ENCODE results near the gene LIN37. TPM values are rescaled to one million over a fixed set of nuclear protein-coding genes. Genes with fewer than 3 reads are reported as not detected.

Gene LIN37
- total and polyA plus RNA-seq, 2 of the 13 experiments (the other 11 are each of a cell fraction or from before 2014, with no cell fraction given), result 6.3 to 8.7 TPM

DNA sequence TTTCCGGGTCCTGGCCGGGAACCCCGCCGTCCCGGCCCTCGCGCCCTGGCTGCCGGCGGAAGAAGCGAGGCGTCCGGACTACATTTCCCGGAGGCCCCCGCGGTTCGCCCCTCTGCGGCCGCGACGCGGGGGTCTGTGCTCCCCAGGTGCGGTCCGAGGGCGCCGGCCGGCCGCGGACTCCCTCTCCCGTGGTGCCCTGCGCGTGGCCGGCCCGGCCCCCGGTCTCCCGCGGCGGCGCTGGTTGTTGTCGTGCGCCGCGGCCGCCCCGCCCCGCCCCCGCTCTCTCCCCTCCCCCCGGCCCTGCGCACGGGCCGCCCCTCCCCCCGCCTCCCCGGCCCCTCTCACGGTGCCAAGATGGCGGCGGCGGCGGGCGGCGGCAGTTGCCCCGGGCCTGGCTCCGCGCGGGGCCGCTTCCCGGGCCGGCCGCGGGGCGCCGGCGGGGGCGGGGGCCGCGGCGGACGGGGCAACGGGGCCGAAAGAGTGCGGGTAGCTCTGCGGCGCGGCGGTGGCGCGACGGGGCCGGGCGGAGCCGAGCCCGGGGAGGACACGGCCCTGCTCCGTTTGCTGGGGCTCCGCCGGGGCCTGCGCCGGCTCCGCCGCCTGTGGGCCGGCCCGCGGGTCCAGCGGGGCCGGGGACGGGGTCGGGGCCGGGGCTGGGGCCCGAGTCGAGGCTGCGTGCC is 30.6 kb upstream of the LIN37 start, which contains the start of gene KMT2B (continued):
- TF ChIP-seq ZKSCAN5 (CRISPR knock-in tag; IDR thresholded peaks at IDR 0.05) (no peak), HES4 (CRISPR knock-in tag; IDR thresholded peaks at IDR 0.05; ENCODE audit: borderline replicate concordance) (no peak), TEAD2 (CRISPR knock-in tag; IDR thresholded peaks at IDR 0.05) (no peak), GATAD1 (CRISPR knock-in tag; IDR thresholded peaks at IDR 0.05) (peak; percentile 17; the same call in 1 of the 2 replicates), ZNF83 (CRISPR knock-in tag; IDR thresholded peaks at IDR 0.05; ENCODE audit: borderline replicate concordance) (no peak), NR2F2 (IDR thresholded peaks at IDR 0.05; ENCODE audit: borderline replicate concordance, low read depth) (no peak), HCFC1 (IDR thresholded peaks at IDR 0.05; ENCODE audit: low read depth, low read length) (peak; percentile 72), TAF1 (CRISPR knock-in tag; IDR thresholded peaks at IDR 0.05) (0 out of 2 replicates have a peak, but pooled peaks have one; percentile 5), ZFYVE20 (CRISPR knock-in tag; IDR thresholded peaks at IDR 0.05; ENCODE audit: borderline replicate concordance, low read depth) (no peak), ZNF737 (CRISPR knock-in tag; IDR thresholded peaks at IDR 0.05; ENCODE audit: borderline replicate concordance) (no peak), NFYB (CRISPR knock-in tag; IDR thresholded peaks at IDR 0.05) (0 out of 2 replicates have a peak, but pooled peaks have one; percentile 9), ZNF343 (CRISPR knock-in tag; IDR thresholded peaks at IDR 0.05) (no peak)
- TF ChIP-seq, protein P1, sequence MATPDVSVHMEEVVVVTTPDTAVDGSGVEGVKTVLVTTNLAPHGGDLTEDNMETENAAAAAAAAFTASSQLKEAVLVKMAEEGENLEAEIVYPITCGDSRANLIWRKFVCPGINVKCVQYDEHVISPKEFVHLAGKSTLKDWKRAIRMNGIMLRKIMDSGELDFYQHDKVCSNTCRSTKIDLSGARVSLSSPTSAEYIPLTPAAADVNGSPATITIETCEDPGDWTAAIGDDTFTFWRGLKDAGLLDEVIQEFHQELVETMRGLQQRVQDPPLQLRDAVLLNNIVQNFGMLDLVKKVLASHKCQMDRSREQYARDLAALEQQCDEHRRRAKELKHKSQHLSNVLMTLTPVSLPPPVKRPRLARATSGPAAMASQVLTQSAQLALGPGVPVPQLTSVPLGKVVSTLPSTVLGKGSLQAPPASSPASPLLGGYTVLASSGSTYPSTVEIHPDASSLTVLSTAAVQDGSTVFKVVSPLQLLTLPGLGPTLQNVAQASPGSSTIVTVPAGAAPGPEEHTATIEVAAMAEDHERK (CRISPR knock-in tag; IDR thresholded peaks at IDR 0.05; ENCODE audit: low read depth), result peak; percentile 31
- TF ChIP-seq, protein P2, sequence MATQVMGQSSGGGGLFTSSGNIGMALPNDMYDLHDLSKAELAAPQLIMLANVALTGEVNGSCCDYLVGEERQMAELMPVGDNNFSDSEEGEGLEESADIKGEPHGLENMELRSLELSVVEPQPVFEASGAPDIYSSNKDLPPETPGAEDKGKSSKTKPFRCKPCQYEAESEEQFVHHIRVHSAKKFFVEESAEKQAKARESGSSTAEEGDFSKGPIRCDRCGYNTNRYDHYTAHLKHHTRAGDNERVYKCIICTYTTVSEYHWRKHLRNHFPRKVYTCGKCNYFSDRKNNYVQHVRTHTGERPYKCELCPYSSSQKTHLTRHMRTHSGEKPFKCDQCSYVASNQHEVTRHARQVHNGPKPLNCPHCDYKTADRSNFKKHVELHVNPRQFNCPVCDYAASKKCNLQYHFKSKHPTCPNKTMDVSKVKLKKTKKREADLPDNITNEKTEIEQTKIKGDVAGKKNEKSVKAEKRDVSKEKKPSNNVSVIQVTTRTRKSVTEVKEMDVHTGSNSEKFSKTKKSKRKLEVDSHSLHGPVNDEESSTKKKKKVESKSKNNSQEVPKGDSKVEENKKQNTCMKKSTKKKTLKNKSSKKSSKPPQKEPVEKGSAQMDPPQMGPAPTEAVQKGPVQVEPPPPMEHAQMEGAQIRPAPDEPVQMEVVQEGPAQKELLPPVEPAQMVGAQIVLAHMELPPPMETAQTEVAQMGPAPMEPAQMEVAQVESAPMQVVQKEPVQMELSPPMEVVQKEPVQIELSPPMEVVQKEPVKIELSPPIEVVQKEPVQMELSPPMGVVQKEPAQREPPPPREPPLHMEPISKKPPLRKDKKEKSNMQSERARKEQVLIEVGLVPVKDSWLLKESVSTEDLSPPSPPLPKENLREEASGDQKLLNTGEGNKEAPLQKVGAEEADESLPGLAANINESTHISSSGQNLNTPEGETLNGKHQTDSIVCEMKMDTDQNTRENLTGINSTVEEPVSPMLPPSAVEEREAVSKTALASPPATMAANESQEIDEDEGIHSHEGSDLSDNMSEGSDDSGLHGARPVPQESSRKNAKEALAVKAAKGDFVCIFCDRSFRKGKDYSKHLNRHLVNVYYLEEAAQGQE (IDR thresholded peaks at IDR 0.05; ENCODE audit: borderline replicate concordance in 1 of 2, low read depth in 1 of 2, low read length in 2 of 2), result no peak
- TF ChIP-seq, protein P3, sequence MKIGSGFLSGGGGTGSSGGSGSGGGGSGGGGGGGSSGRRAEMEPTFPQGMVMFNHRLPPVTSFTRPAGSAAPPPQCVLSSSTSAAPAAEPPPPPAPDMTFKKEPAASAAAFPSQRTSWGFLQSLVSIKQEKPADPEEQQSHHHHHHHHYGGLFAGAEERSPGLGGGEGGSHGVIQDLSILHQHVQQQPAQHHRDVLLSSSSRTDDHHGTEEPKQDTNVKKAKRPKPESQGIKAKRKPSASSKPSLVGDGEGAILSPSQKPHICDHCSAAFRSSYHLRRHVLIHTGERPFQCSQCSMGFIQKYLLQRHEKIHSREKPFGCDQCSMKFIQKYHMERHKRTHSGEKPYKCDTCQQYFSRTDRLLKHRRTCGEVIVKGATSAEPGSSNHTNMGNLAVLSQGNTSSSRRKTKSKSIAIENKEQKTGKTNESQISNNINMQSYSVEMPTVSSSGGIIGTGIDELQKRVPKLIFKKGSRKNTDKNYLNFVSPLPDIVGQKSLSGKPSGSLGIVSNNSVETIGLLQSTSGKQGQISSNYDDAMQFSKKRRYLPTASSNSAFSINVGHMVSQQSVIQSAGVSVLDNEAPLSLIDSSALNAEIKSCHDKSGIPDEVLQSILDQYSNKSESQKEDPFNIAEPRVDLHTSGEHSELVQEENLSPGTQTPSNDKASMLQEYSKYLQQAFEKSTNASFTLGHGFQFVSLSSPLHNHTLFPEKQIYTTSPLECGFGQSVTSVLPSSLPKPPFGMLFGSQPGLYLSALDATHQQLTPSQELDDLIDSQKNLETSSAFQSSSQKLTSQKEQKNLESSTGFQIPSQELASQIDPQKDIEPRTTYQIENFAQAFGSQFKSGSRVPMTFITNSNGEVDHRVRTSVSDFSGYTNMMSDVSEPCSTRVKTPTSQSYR (CRISPR knock-in tag; IDR thresholded peaks at IDR 0.05; ENCODE audit: borderline replicate concordance), result peak; percentile 62; the same call in 1 of the 2 replicates
- TF ChIP-seq, protein P4, sequence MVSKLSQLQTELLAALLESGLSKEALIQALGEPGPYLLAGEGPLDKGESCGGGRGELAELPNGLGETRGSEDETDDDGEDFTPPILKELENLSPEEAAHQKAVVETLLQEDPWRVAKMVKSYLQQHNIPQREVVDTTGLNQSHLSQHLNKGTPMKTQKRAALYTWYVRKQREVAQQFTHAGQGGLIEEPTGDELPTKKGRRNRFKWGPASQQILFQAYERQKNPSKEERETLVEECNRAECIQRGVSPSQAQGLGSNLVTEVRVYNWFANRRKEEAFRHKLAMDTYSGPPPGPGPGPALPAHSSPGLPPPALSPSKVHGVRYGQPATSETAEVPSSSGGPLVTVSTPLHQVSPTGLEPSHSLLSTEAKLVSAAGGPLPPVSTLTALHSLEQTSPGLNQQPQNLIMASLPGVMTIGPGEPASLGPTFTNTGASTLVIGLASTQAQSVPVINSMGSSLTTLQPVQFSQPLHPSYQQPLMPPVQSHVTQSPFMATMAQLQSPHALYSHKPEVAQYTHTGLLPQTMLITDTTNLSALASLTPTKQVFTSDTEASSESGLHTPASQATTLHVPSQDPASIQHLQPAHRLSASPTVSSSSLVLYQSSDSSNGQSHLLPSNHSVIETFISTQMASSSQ (IDR thresholded peaks at IDR 0.05; ENCODE audit: low read depth), result no peak; the same call in 1 of the 2 replicates
- TF ChIP-seq, protein P4 (CRISPR knock-in tag; IDR thresholded peaks at IDR 0.05; ENCODE audit: borderline replicate concordance), result no peak; the same call in 1 of the 2 replicates
